ACC112 (cell line): ENCODE measurements around the gene BMP5.

Source experiments
- H2AFZ ChIP-seq: fragments of 200-600 bp; sonication (generic); one replicate; pipeline ENCODE4 v1.6.0; 2017; ENCODE audit warnings: antibody characterized with exemption, low read length; ENCODE audit not compliant: unreplicated experiment
- H3K27ac ChIP-seq: fragments of 200-600 bp; sonication (generic); 2 replicates; pipeline ENCODE4 v1.5.1; 2014; ENCODE audit warnings: low read depth, mild to moderate bottlenecking, antibody characterized with exemption, low read length, moderate library complexity
- H3K27me3 ChIP-seq: fragments of 200-600 bp; sonication (generic); 2 replicates; pipeline ENCODE4 v1.6.1; 2014; ENCODE audit warnings: mild to moderate bottlenecking, antibody characterized with exemption, low read length, moderate library complexity, mixed read lengths; ENCODE audit not compliant: insufficient read depth
- H3K36me3 ChIP-seq: fragments of 200-600 bp; sonication (generic); 2 replicates; pipeline ENCODE4 v1.6.1; 2016; ENCODE audit warnings: mild to moderate bottlenecking, antibody characterized with exemption, low read length, moderate library complexity, mixed read lengths; ENCODE audit not compliant: insufficient read depth
- H3K4me1 ChIP-seq: fragments of 200-600 bp; sonication (generic); one replicate; pipeline ENCODE4 v1.6.1; 2016; ENCODE audit warnings: low read length, mixed read lengths; ENCODE audit not compliant: insufficient read depth, unreplicated experiment, control insufficient read depth
- H3K4me3 ChIP-seq: fragments of 200-600 bp; sonication (generic); 2 replicates; pipeline ENCODE4 v1.5.1; 2014; ENCODE audit warnings: mild to moderate bottlenecking, low read depth, low read length
- H3K79me2 ChIP-seq: fragments of 200-600 bp; sonication (generic); one replicate; pipeline ENCODE4 v1.6.0; 2016; ENCODE audit warnings: low read length; ENCODE audit not compliant: control insufficient read depth, unreplicated experiment, insufficient read depth

Gene BMP5

DNA sequence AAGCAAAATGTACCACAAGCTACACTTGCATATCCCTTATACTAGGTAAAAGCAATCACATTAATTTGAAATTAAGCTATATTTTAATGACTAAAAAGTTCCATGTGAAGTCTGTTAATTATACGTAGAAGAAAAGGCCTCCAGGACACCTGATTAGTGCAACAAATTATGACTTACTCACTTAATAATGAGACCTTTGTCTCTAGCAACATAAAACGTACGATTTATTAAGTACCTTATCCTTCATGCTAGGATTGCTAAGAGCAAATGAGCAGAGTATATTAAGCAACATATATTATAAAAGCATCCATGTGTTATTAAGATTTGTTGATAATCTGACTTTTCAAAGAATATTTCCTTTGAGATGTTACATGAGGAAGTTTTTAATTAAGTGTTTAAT, 2.5 kb downstream of the BMP5 start:
- Histone ChIP-seq H2AFZ (no peak overlapping the region), H3K79me2 (no peaks in the 10 kb centered on the region), H3K4me3 (no peak overlapping the region), H3K27me3 (no peaks in the 10 kb centered on the region), H3K36me3 (no peaks in the 10 kb centered on the region), H3K4me1 (no peaks in the 10 kb centered on the region), H3K27ac (no peak overlapping the region)

DNA sequence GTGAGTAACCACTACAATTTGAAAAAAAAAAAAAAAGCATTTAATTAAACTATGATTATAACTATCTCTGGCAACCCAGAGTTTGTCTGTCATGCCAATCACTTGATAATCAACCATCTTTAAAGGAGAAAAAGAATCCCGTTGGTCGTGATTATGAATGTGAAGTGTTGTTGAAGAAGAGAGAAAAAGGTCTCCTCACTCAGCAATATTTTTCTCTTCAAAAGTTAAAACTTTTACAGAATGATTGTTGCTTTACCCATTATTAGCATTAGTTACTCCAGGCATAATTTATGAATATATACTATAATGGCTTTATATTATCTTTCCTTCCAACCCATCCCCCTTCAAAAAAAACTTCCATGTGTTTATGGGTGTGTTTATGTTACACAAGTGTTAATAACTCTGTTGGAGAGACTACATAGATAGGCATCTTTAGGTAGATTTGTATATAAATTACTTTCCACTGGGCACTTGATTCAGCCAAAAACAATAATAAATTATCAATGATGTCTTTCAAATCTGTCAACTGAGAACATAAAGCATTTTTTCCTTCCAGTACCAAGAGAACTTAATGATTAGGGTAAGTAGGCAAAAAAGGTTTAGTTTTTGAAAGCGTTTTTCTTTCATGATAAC, 5.1 kb downstream of the BMP5 start:
- Histone ChIP-seq H2AFZ (no peak overlapping the region), H3K27ac (no peak overlapping the region), H3K4me3 (no peak overlapping the region), H3K4me1 (no peaks in the 10 kb centered on the region), H3K79me2 (no peaks in the 10 kb centered on the region), H3K36me3 (no peaks in the 10 kb centered on the region), H3K27me3 (no peaks in the 10 kb centered on the region)

DNA sequence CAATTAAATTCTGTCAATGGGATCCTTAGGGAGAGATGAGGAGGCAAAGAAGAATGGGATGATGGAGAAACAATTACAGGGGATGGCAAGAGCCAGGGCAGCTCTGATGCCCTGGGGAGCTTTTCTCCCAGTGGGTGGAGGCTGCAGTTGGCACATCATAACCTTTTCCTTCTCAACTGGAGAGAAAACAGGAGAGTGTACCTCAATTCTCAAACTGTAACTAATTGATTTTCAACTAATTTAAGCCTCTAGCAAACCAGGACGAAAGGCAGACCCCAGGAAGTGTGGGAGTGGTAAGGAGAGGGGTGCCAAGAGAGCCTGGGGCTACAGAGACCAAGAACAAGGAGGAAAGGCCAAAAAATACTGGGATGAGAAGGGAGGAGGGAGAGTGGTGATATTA, 5.7 kb downstream of the BMP5 start:
- Histone ChIP-seq H3K27ac (no peak overlapping the region), H3K79me2 (no peaks in the 10 kb centered on the region), H3K4me3 (no peak overlapping the region), H3K36me3 (no peaks in the 10 kb centered on the region), H2AFZ (no peak overlapping the region), H3K4me1 (no peaks in the 10 kb centered on the region), H3K27me3 (no peaks in the 10 kb centered on the region)

DNA sequence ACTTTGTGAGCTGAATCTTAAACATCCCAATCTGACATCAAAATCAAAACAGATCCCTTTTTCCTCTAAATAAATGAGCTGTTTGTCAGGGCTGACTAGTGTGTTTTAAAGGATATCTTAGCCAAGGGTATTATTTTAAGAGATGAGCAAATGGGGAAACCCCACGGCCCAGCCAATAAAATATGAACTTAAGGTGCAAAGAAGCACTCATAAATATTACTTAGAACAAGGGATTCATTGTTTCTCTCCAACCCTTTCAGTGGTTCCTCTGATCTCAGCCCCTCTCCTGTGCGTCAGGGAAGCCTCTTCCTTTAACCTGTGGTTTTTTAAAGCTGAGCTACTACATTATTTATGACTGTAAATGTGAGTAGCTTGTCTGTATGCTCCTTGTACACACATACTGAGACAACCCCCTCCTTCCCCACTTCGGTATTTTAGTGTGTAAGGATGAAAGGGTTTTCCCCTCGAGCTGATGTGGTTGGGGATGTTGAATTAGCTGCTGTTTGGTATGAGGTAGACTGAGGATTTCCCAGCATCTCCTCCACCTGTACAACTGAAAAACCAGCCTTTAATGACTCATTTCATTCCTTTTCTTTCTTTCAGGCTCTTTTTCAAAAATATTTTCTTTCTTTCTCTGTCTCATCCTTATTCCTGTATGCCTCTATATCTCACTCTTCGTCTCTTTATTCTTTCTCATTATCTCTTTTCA, 6.5 kb downstream of the BMP5 start:
- no peaks in the 10 kb centered on the region for H3K36me3 ChIP-seq
- peak overlapping the region; percentile 22 for H2AFZ ChIP-seq
- no peaks in the 10 kb centered on the region for H3K27me3 ChIP-seq
- no peak overlapping the region for H3K27ac ChIP-seq
- no peaks in the 10 kb centered on the region for H3K79me2 ChIP-seq
- H3K4me1 ChIP-seq, result no peaks in the 10 kb centered on the region
- H3K4me3 ChIP-seq, result no peak overlapping the region

DNA sequence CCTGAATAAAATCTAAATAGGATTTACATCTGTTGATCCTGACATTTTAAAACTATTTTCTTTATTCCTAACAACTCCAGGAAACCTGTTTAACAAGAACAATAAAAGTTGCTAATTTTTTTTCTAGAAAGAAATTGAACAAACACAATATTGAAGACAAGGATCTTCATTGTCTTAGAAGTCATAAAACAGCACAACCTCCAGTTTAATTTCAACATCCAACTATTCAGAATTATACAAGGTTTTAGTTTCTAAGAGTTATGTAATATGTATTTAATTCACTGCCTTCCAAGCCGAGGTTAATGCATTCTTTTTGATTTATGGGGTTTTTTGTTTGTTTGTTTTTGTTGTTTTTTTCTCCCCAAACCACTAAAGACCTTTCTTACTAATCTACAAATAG, 7.2 kb downstream of the BMP5 start:
- Histone ChIP-seq H3K79me2 (no peaks in the 10 kb centered on the region), H3K27me3 (no peaks in the 10 kb centered on the region), H3K27ac (no peak overlapping the region), H3K4me1 (no peaks in the 10 kb centered on the region), H2AFZ (peak overlapping the region; percentile 22), H3K36me3 (no peaks in the 10 kb centered on the region), H3K4me3 (no peak overlapping the region)

DNA sequence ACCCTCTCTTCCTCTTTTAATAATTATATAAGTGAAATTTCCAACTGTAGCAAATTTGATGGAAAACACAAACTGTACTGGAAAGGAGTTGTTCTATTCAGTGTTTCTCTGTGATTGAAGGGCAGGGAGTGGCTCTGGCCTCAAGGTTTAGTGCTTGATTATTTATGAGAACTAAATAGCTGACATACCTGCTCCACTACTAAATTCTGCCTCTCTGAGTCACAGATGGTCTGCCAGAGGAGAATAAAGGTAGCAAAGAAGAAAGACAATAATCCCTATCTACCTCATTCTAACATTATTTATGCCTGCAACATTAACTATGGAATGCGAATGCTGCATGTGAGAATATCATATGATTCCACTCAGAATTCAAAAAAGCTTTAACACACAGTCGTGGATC, 9.3 kb downstream of the BMP5 start:
- Histone ChIP-seq H3K27me3 (no peaks in the 10 kb centered on the region), H3K36me3 (no peaks in the 10 kb centered on the region)

DNA sequence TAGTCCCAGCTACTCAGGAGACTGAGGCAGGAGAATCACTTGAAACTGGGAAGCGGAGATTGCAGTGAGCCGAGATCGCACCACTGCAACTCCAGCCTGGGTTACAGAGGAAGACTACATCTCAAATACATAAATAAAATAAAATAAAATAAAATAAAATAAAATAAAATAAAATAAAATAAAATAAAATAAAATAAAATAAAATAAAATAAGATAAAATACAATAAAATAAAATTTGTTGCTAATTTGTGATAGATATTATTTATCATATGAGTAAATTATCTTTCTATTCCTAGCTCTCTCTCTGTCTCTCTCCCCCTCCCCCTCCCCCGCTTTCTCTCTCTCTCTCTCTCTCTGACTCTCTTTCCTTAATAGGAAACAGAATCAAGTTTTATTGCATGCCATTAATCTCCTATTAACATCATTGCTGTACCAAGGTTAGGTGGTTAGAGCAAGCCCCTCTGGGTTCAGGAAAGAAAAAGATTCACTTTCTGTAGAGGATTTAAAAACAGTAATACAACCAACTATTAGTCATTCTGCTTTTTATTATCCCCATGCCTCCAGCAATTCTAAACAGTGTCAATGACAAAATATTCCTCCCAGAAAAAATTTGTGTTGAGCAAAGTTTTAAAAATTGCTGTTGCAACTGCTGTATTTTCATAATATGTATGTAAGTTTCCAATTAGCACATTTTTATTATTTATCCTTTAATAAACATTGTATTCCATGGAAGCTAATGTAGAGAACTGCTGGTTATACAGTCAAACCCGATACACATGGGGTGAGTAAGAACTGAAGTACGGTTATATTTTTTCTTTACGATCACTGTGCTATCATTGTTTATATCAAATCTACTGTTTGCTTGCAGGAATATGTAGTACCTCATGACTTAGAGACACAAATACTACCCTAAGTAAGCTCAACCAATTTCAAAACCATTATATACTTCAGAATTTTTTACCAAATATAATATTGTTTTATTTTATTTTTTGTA, 22.1 kb downstream of the BMP5 start:
- H3K27me3 ChIP-seq, result no peaks in the 10 kb centered on the region
- no peak overlapping the region for H2AFZ ChIP-seq
- no peak overlapping the region for H3K27ac ChIP-seq
- H3K79me2 ChIP-seq, result no peaks in the 10 kb centered on the region
- no peak overlapping the region for H3K4me3 ChIP-seq
- H3K36me3 ChIP-seq, result no peaks in the 10 kb centered on the region
- no peaks in the 10 kb centered on the region for H3K4me1 ChIP-seq

More for the DNA sequence above, 9.3 kb downstream of the BMP5 start:
- Histone ChIP-seq H3K79me2 (no peaks in the 10 kb centered on the region), H2AFZ (no peak overlapping the region), H3K27ac (no peak overlapping the region), H3K4me3 (no peak overlapping the region), H3K4me1 (no peaks in the 10 kb centered on the region)

DNA sequence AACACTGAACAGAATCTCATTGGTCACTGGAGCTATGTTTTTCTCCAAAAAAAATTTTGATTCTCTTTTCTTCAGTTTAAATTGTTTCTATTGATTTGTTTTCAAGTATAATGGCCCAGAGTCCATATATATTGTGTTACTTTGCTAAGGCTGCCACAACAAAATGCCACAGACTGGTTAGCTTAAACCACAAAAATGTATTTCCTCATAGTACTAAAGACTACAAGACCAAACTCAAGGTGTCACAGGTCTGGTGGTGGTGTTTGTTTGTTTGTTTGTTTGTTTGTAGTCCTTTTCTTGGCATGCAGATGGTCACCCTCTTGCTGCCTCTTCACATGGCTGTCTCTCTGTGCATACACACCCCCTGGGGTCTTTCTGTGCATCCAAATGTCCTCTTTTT, 34.0 kb downstream of the BMP5 start:
- H3K27ac ChIP-seq, result no peak overlapping the region
- H3K27me3 ChIP-seq, result no peaks in the 10 kb centered on the region
- no peak overlapping the region for H3K4me3 ChIP-seq
- no peaks in the 10 kb centered on the region for H3K79me2 ChIP-seq
- no peaks in the 10 kb centered on the region for H3K36me3 ChIP-seq
- no peak overlapping the region for H2AFZ ChIP-seq
- H3K4me1 ChIP-seq, result no peaks in the 10 kb centered on the region

DNA sequence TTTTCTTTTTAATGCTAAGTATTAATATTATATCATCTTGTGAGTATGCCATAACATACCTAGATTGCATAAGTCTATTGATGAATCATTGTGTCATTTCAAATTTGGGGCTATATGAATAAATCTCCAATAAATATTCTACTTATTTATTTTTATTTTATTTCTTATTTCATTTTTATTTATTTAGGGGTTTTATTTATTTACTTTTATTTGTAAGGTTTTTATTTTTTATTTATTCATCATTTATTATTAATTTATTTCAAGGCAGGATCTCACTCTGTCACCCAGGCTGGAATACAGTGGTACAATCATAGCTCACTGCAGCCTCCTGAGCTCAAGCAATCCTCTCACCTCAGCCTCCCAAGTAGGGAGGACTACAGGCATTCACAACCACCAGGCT, 36.3 kb downstream of the BMP5 start:
- Histone ChIP-seq H3K4me1 (no peaks in the 10 kb centered on the region), H3K27me3 (no peaks in the 10 kb centered on the region), H3K27ac (no peak overlapping the region), H3K36me3 (no peaks in the 10 kb centered on the region), H2AFZ (no peak overlapping the region), H3K79me2 (no peaks in the 10 kb centered on the region), H3K4me3 (no peak overlapping the region)

DNA sequence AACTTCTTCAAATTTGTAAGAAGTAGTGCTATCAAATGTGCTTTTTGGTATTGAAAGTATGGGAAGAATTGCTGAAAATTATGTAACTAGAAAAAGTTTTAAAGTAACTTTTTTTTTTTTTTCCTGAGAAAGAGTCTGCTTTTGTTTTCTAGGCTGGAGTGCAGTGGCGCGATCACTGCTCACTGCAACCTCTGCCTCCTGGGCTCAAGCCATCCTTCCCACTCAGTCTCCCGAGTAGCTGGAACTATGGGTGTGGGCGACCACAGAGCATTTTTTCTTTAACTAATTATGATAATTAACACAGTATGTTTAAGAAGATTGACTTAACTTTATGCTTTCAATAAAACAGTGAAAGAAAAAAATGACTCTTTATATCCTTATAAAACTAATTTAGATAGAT, 38.4 kb downstream of the BMP5 start:
- Histone ChIP-seq H3K27me3 (no peaks in the 10 kb centered on the region), H3K27ac (no peak overlapping the region), H3K4me3 (no peak overlapping the region), H3K79me2 (no peaks in the 10 kb centered on the region), H3K36me3 (no peaks in the 10 kb centered on the region), H2AFZ (no peak overlapping the region), H3K4me1 (no peaks in the 10 kb centered on the region)
